Chondrocyte (in vitro differentiated cells): ENCODE results near the gene PRSS57. TPM values are rescaled to one million over a fixed set of nuclear protein-coding genes. Genes with fewer than 3 reads are reported as not detected.
"Not testable (repeated sequence)": the region's sequence is repeated elsewhere in the genome, so short reads cannot be mapped to it uniquely, and the experiment has no call there.

ENCODE experiments used
- DNase-seq: peaks from one replicate; pipeline ENCODE4 v3.0.0; 2021; ENCODE audit warnings: mixed read lengths, low spot score
- H3K27ac Mint-ChIP-seq: one replicate; pipeline ENCODE4 v1.8.0; 2021; ENCODE audit warnings: mild to moderate bottlenecking, moderate library complexity, mixed read lengths; ENCODE audit not compliant: unreplicated experiment
- H3K27me3 Mint-ChIP-seq: 2 replicates; pipeline ENCODE4 v1.8.0; 2021; ENCODE audit warnings: low read depth, mixed read lengths
- H3K36me3 Mint-ChIP-seq: 2 replicates; pipeline ENCODE4 v1.8.0; 2021; ENCODE audit warnings: low read depth, mixed read lengths
- H3K4me1 Mint-ChIP-seq: 2 replicates; pipeline ENCODE4 v1.8.0; 2021; ENCODE audit warnings: low read depth, mild to moderate bottlenecking, mixed read lengths
- H3K4me3 Mint-ChIP-seq: one replicate; pipeline ENCODE4 v1.8.0; 2021; ENCODE audit warnings: mild to moderate bottlenecking, moderate library complexity, mixed read lengths; ENCODE audit not compliant: unreplicated experiment
- H3K9me3 Mint-ChIP-seq: 2 replicates; pipeline ENCODE4 v1.8.0; 2021; ENCODE audit warnings: low read depth, mixed read lengths
- long read RNA-seq: library from polyadenylated mRNA; stranded (forward); transcript quantifications from one replicate; pipeline ENCODE4 v2.0.0, GENCODE V29; 2021
- total RNA-seq: library from RNA; stranded (reverse); gene quantifications from 3 replicates; pipeline ENCODE4 v1.2.1, GENCODE V29; 2021
- TF ChIP-seq, protein P1 (sequence below): fragments of 200-600 bp; sonication (generic); IDR thresholded peaks from 2 replicates; pipeline ENCODE4 v1.5.0; 2021; ENCODE audit warnings: antibody characterized with exemption, mild to moderate bottlenecking, moderate library complexity

Gene PRSS57
- total RNA-seq: not detected in 3 replicates
- long read RNA-seq: 0 reads

- no peaks in the 10 kb centered on the region for H3K9me3 Mint-ChIP-seq
- no peaks in the 10 kb centered on the region for H3K36me3 Mint-ChIP-seq
- H3K4me3 Mint-ChIP-seq: no peak within 1 kb of the TSS
- TF ChIP-seq, protein P1, sequence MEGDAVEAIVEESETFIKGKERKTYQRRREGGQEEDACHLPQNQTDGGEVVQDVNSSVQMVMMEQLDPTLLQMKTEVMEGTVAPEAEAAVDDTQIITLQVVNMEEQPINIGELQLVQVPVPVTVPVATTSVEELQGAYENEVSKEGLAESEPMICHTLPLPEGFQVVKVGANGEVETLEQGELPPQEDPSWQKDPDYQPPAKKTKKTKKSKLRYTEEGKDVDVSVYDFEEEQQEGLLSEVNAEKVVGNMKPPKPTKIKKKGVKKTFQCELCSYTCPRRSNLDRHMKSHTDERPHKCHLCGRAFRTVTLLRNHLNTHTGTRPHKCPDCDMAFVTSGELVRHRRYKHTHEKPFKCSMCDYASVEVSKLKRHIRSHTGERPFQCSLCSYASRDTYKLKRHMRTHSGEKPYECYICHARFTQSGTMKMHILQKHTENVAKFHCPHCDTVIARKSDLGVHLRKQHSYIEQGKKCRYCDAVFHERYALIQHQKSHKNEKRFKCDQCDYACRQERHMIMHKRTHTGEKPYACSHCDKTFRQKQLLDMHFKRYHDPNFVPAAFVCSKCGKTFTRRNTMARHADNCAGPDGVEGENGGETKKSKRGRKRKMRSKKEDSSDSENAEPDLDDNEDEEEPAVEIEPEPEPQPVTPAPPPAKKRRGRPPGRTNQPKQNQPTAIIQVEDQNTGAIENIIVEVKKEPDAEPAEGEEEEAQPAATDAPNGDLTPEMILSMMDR: no peak
- H3K27ac Mint-ChIP-seq: no peak within 1 kb of the TSS
- H3K4me1 Mint-ChIP-seq: no peaks in the 10 kb centered on the region
- no peaks in the 10 kb centered on the region for H3K27me3 Mint-ChIP-seq
- DNase-seq: no peak
Measured at GRCh38 chr19:695352-695949, at the start of gene PRSS57. Gene PRSS57, minus strand, starts transcription at chr19:695452. Its CDS starts 22 bp downstream, at chr19:695430.

GRCh38 chr19:743168-743687, 48.0 kb upstream of the PRSS57 start:
- Mint-ChIP-seq H3K4me1 (no peaks in the 10 kb centered on the region), H3K27ac (no peak overlapping the region), H3K9me3 (no peaks in the 10 kb centered on the region), H3K4me3 (no peak overlapping the region), H3K27me3 (no peaks in the 10 kb centered on the region), H3K36me3 (peaks cover 18% of the 10 kb centered on the region)
- TF ChIP-seq, protein P1: no peak
- no peak for DNase-seq

DNA sequence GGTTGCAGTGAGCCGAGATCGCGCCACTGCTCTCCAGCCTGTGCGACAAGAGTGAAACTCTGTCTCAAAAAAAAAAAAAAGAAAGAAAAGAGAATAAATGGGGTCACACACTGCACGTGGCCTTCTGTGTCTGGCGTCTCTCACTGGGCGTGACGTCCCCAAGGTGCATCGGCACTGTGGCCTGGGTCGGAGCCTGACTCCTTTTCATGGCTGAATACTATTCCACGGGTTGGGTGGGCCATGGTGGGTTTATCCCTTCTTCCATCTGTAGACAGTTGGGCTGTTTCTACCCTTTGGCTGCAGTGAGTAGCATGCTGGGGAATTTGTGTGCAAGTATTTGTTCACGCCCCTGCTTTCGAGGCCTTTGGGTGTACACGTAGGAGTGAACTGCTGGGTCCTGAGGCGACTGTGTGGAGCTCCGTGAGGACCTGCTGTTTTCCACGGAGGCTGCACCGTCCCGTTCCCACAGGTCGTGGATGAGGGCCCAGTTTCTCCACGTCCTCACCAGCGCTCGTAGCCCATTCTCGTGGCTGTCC, 47.4 kb upstream of the PRSS57 start:
- peaks cover 19% of the 10 kb centered on the region for H3K36me3 Mint-ChIP-seq
- TF ChIP-seq, protein P1: no peak
- no peaks in the 10 kb centered on the region for H3K27me3 Mint-ChIP-seq
- no peaks in the 10 kb centered on the region for H3K9me3 Mint-ChIP-seq
- no peak overlapping the region for H3K4me3 Mint-ChIP-seq
- no peak for DNase-seq
- no peak overlapping the region for H3K27ac Mint-ChIP-seq
- no peaks in the 10 kb centered on the region for H3K4me1 Mint-ChIP-seq

DNA sequence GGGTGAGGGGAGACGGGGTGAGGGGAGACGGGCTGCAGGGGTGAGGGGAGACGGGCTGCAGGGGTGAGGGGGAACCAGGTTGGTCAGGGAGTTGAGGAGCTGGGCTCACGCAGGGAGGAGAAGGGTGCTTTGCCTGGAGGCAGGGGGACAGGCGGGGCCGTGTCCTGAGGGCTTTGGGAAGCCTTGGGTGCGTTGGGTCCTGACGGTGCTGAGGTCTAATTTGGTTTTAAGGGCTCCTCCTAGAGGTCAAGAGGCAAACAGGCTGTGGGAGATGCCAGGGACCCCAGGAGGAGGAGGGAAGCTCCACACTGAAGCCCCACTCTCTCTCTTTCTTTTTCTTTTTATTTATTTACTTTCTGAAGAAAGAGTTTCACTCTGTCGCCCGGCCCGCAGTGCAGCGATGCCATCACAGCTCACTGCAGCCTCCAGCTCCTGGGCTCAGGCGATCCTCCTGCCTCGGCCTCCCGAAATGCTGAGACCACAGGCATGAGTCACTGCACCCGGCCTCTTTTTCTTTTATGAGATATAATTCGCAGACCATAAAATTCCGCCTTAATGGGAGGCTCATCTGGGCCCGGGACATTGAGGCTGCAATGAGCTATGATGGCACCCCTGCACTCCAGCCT, 46.4 kb upstream of the PRSS57 start:
- H3K27me3 Mint-ChIP-seq: no peaks in the 10 kb centered on the region
- no peak for DNase-seq
- peaks cover 21% of the 10 kb centered on the region for H3K36me3 Mint-ChIP-seq
- H3K4me3 Mint-ChIP-seq: no peak overlapping the region
- H3K27ac Mint-ChIP-seq: no peak overlapping the region
- no peaks in the 10 kb centered on the region for H3K9me3 Mint-ChIP-seq
- peaks cover 3% of the 10 kb centered on the region for H3K4me1 Mint-ChIP-seq
- TF ChIP-seq, protein P1: peak; percentile 30

DNA sequence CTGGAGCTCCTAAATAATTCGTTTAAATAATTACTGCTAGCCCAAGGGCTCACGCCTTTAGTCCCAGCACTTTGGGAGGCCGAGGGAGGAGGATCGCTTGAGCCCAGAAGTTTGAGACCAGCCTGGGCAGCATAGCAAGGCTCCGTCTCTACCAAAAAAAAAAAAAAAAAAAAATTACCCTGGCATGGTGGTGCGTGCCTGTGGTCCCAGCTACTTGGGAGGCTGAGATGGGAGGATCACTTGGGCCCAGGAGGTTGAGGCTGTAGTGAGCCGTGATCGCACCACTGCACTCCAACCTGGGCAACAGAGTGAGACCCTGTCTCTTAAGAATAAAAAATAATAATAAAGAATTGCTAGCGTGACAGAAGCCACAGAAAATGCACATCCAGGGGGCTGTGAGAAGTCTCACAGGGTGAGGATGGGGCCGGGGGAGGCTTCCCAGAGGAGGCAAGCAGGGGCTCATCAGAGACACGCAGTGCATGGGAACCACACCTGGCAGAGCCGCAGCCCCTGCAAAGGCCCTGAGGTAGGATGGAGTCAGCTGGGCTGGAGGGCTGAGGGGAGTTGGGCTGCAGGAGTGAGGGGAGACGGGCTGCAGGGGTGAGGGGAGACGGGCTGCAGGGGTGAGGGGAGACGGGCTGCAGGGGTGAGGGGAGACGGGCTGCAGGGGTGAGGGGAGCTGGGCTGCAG, 45.7 kb upstream of the PRSS57 start:
- not testable (repeated sequence) for H3K4me1 Mint-ChIP-seq, H3K27ac Mint-ChIP-seq, H3K9me3 Mint-ChIP-seq, H3K27me3 Mint-ChIP-seq, DNase-seq, H3K4me3 Mint-ChIP-seq
- H3K36me3 Mint-ChIP-seq: peaks cover 18% of the 10 kb centered on the region
